HepG2 (cell line): ENCODE results near the gene RPS8. TPM values are rescaled to one million over a fixed set of nuclear protein-coding genes. Genes with fewer than 3 reads are reported as not detected.
A peak's percentile ranks its signal among the peaks of the same experiment; 100 is the strongest.

Experiments used
- ATAC-seq: fragments of 200-7000 bp; cut with Tn5 transposase; 3 replicates; pipeline ENCODE4 v1.9.1; 2020; ENCODE audit warnings: mild to moderate bottlenecking, moderate library complexity
- BruUV-seq: library from RNA; stranded (reverse); fragments of 400-500 nt; replicated peaks from 2 replicates; lab custom pipeline; 2021; lab: Mats Ljungman, UMichigan
- CTCF ChIA-PET: fragments of 300-600 bp; formaldehyde crosslinking; extraction: SDS; loops from one replicate; lab custom pipeline; 2021; ENCODE audit warnings: low total read pairs, inconsistent platforms, low intra/inter-chr PET ratio; lab: Yijun Ruan, JAX
- POLR2A ChIA-PET: fragments of 350-600 bp; sonication (Branson Sonifier 250); formaldehyde crosslinking; loops from one replicate; lab custom pipeline; 2020; ENCODE audit warnings: antibody characterized with exemption, inconsistent platforms; lab: Yijun Ruan, JAX
- DNase-seq: peaks from one replicate; pipeline ENCODE4 v3.0.0-alpha.2; 2015; ENCODE audit warnings: low spot score
- FAIRE-seq: peaks from 3 replicates; lab custom pipeline; 2011; peaks lifted over from hg19 to GRCh38; lab: Jason Lieb, UNC
- H2AFZ ChIP-seq: one replicate; pipeline ENCODE4 v1.6.1; 2011; ENCODE audit warnings: low read length, inconsistent platforms
- H3K27ac ChIP-seq: fragments of 300-600 bp; 3 replicates; pipeline ENCODE4 v1.8.0; 2011; ENCODE audit warnings: mixed run types, mild to moderate bottlenecking, mixed read lengths, low read length, inconsistent platforms; ENCODE audit not compliant: insufficient read depth; ENCODE audit errors: extremely low read length
- H3K27me3 ChIP-seq, 2 experiments: fragments of 200-600 bp in 1 of 2; 2 replicates in 1 of 2; 3 replicates in 1 of 2; pipeline versions ENCODE4 v1.6.0 to v1.8.0; 2011; ENCODE audit warnings: low read length in 2 of 2, mild to moderate bottlenecking in 2 of 2, moderate library complexity in 2 of 2, inconsistent platforms in 1 of 2; ENCODE audit not compliant: insufficient read depth in 2 of 2, control insufficient read depth in 1 of 2
- H3K36me3 ChIP-seq, 2 experiments: fragments of 200-600 bp in 1 of 2; replicated peaks in 1 of 2; 2 replicates in 1 of 2; 3 replicates in 1 of 2; pipeline versions ENCODE4 v1.5.1 to v1.8.0; 2011; ENCODE audit warnings: low read length in 2 of 2, inconsistent platforms in 1 of 2; ENCODE audit not compliant: insufficient read depth in 2 of 2, control insufficient read depth in 1 of 2
- H3K4me1 ChIP-seq: 2 replicates; pipeline ENCODE4 v1.5.1; 2012; ENCODE audit warnings: low read length, inconsistent platforms; ENCODE audit not compliant: insufficient read depth
- H3K4me2 ChIP-seq: 2 replicates; pipeline ENCODE4 v1.6.0; 2011; ENCODE audit warnings: low read depth, low read length, inconsistent platforms
- H3K4me3 ChIP-seq, 3 experiments: fragments of 200-600 bp in 1 of 3; sonication (generic), shearing (Covaris generic) in 1 of 3; replicated peaks in 1 of 3; 2 replicates each; pipeline ENCODE4 v1.5.1; 2011 to 2016; ENCODE audit warnings: low read length in 3 of 3, inconsistent platforms in 2 of 3, low read depth in 2 of 3, mild to moderate bottlenecking in 2 of 3, control low read depth in 1 of 3, mixed read lengths in 1 of 3; ENCODE audit not compliant: insufficient read depth in 1 of 3
- H3K79me2 ChIP-seq: one replicate; pipeline ENCODE4 v1.6.1; 2011; ENCODE audit warnings: low read length, inconsistent platforms; ENCODE audit not compliant: insufficient read depth
- H3K9ac ChIP-seq: 2 replicates; pipeline ENCODE4 v1.6.0; 2011; ENCODE audit warnings: mild to moderate bottlenecking, low read depth, low read length, inconsistent platforms; ENCODE audit not compliant: insufficient read depth
- H3K9me3 ChIP-seq: 2 replicates; pipeline ENCODE4 v1.5.1; 2012; ENCODE audit warnings: mild to moderate bottlenecking, low read length
- H4K20me1 ChIP-seq: 2 replicates; pipeline ENCODE4 v1.6.0; 2011; ENCODE audit warnings: inconsistent platforms, mild to moderate bottlenecking, low read length, moderate library complexity; ENCODE audit not compliant: insufficient read depth
- ETV5 ChIP-seq: IDR thresholded peaks from 2 replicates; pipeline ENCODE4 v1.6.1; 2018; ENCODE audit warnings: missing biosample characterization, missing genetic modification reagents, inconsistent platforms, borderline replicate concordance
- MEIS2 ChIP-seq: sonication (generic); formaldehyde crosslinking; IDR thresholded peaks from 2 replicates; pipeline ENCODE4 v1.9.0; 2021; ENCODE audit warnings: mild to moderate bottlenecking, missing genetic modification reagents
- PBX3 ChIP-seq: sonication (generic); formaldehyde crosslinking; IDR thresholded peaks from 2 replicates; pipeline ENCODE4 v1.8.1; 2023; ENCODE audit warnings: missing genetic modification reagents, inconsistent platforms, borderline replicate concordance
- U2AF1 ChIP-seq: fragments of 200-400 bp; formaldehyde crosslinking; optimal IDR thresholded peaks from 2 replicates; pipeline ENCODE3; 2017; ENCODE audit warnings: mild to moderate bottlenecking, low read depth, low read length
- WGBS: methylation state at CpG from one replicate; pipeline ENCODE4 v1.1.6; 2017; ENCODE audit warnings: low lambda C conversion rate; 5-methylcytosine and 5-hydroxymethylcytosine counted together
- in situ Hi-C: cut with HindIII; loops from 2 replicates; pipeline ENCODE4 v1.10.0; 2017; ENCODE audit warnings: low pct_unique_long_range_greater_than_20kb; ENCODE audit not compliant: extremely low pct_ligation_motif_present
- intact Hi-C: fragments of 100-400 bp; cut with micrococcal nuclease; formaldehyde crosslinking; loops from one replicate; pipeline ENCODE4 v1.10.0; 2022; ENCODE audit not compliant: unreplicated experiment
- polyA plus RNA-seq, 8 experiments: library from polyadenylated mRNA; depleted of rRNA in 3 of 8; stranded (reverse) in 7 of 8; unstranded in 1 of 8; fragments of >200 nt; fragmentation: Illumina TruSeq in 4 of 8; extraction: Trizol in 4 of 8; gene quantifications; 2 replicates each; pipeline versions ENCODE4 v1.2.1 to v1.2.3, GENCODE V29; 2011 to 2016; ENCODE audit warnings: low read depth in 4 of 8, missing spikeins in 1 of 8, mixed read lengths in 1 of 8; ENCODE audit not compliant: insufficient read depth in 1 of 8
- total RNA-seq, 5 experiments: library from RNA; depleted of rRNA; stranded (reverse); fragments of >200 nt; fragmentation: Illumina TruSeq; extraction: Trizol; gene quantifications; 2 replicates each; pipeline ENCODE4 v1.2.3, GENCODE V29; 2016; ENCODE audit warnings: low read depth in 1 of 5

The RPS8 gene
- total and polyA plus RNA-seq, 2 of the 13 experiments (the other 11 are each of a cell fraction or from before 2014, with no cell fraction given): 2,628 to 2,822 TPM

- H3K27me3 ChIP-seq: peaks cover 3 to 17% of the 10 kb centered on the region in 2 experiments; a peak in 2 of 5 replicates
- no TSS peak for BruUV-seq
- H3K36me3 ChIP-seq: no peaks in the 10 kb centered on the region
- H3K79me2 ChIP-seq: no peaks in the 10 kb centered on the region
- no peak within 1 kb of the TSS for H3K27ac ChIP-seq
- intact Hi-C loops: no loop called here
- CTCF ChIA-PET: no interaction called here
- DNase-seq (no peak), FAIRE-seq (no peak), ATAC-seq (no peak)
- in situ Hi-C loops: no loop called here
- H3K4me2 ChIP-seq: peak within 1 kb of the TSS; percentile 76
- H2AFZ ChIP-seq: no peak within 1 kb of the TSS
- 13% methylated on average over 4 of the region's 9 CpGs for WGBS
- peaks cover 67% of the 10 kb centered on the region for H3K4me1 ChIP-seq
- H3K9me3 ChIP-seq: no peaks in the 10 kb centered on the region
- no peaks in the 10 kb centered on the region for H4K20me1 ChIP-seq
- peak within 1 kb of the TSS in 1 of 3 experiments; percentile 79; a peak in 1 of 6 replicates for H3K4me3 ChIP-seq
- POLR2A ChIA-PET: interaction anchor here (0.7 to 5.7 kb wide), 8 partner anchors 10 to 515 kb away, joined by 3 to 32 read pairs (median 5); partner anchors contain the start of genes BTBD19, DYNLT4, PLK3 and RPS8
- no peak within 1 kb of the TSS for H3K9ac ChIP-seq
- TF ChIP-seq MEIS2 (CRISPR knock-in tag): no peak
- no peak for TF ChIP-seq U2AF1
- no peak for TF ChIP-seq PBX3
- TF ChIP-seq ETV5 (CRISPR knock-in tag): no peak
Measured at GRCh38 chr1:44788120-44788860, 12.9 kb downstream of the RPS8 start, which contains the start of gene BEST4. BEST4 (minus strand) TSS chr1:44788170; CDS start chr1:44787705, 465 bp downstream.
